ENCODE data around the gene CTU2. TPM values are rescaled to one million over a fixed set of nuclear protein-coding genes. Genes with fewer than 3 reads are reported as not detected.

The CTU2 gene
- total and polyA plus RNA-seq, 2 of the 4 experiments (the other 2 are of a cell fraction) = 12.9 to 18.4 TPM

GRCh38 chr16:88749358-88749757, 43.1 kb downstream of the CTU2 start:
- no peak for ATAC-seq (ENCODE audit: low read depth)
- no peak for TF ChIP-seq ELK1 (IDR thresholded peaks at IDR 0.05; ENCODE audit: borderline replicate concordance, low read depth, low read length)
- no peak for TF ChIP-seq POLR2A (IDR thresholded peaks at IDR 0.05; ENCODE audit: low read depth, low read length)
- no peak for TF ChIP-seq RAD21 (IDR thresholded peaks at IDR 0.05; ENCODE audit: low read length)
- no peak for TF ChIP-seq RFX5 (IDR thresholded peaks at IDR 0.05; ENCODE audit: low read depth, low read length)
- Histone ChIP-seq H2BK5ac (ENCODE audit: low read depth, low read length, poor library complexity, severe bottlenecking) (no peak overlapping the region), H2BK120ac (ENCODE audit: low read depth, low read length) (no peak overlapping the region), H2AFZ (replicated peaks; ENCODE audit: low read length, poor library complexity) (no peak overlapping the region), H4K20me1 (ENCODE audit: insufficient read depth, low read length) (peaks cover 83% of the 10 kb centered on the region), H3K36me3 (ENCODE audit: control insufficient read depth, insufficient read depth, low read length) (peaks cover 6% of the 10 kb centered on the region; the same call in 1 of the 2 replicates), H3K4me3 (ENCODE audit: insufficient read depth, low read depth, low read length) (no peak overlapping the region), H4K5ac (ENCODE audit: low read depth, low read length) (no peak overlapping the region), H3K9me1 (ENCODE audit: insufficient read depth, low read length) (peaks cover 12% of the 10 kb centered on the region), H3K18ac (ENCODE audit: low read depth, low read length) (no peak overlapping the region), H2AK5ac (ENCODE audit: low read depth, low read length) (no peak overlapping the region), H3K27ac (ENCODE audit: insufficient read depth, low read length) (no peak overlapping the region), H3K27me3 (ENCODE audit: control insufficient read depth, insufficient read depth, low read length) (no peaks in the 10 kb centered on the region), H3K23ac (ENCODE audit: low read depth, low read length) (no peak overlapping the region), H3K14ac (replicated peaks; ENCODE audit: low read depth, low read length) (no peak overlapping the region), H3K4ac (ENCODE audit: low read depth, low read length) (no peak overlapping the region), H3K4me1 (ENCODE audit: control insufficient read depth, insufficient read depth, low read length) (peaks cover 7% of the 10 kb centered on the region), H2BK15ac (ENCODE audit: low read depth, low read length) (no peak overlapping the region), H2AK9ac (replicated peaks; ENCODE audit: low read depth, low read length, poor library complexity) (no peak overlapping the region), H4K91ac (ENCODE audit: insufficient read depth, low read depth, low read length) (no peak overlapping the region), H3K9me3 (ENCODE audit: control insufficient read depth, insufficient read depth, low read length) (no peaks in the 10 kb centered on the region), H3K56ac (ENCODE audit: extremely low read depth, insufficient read depth, low read length) (no peak overlapping the region), H4K8ac (ENCODE audit: low read depth in 2 of 2, low read length in 2 of 2) (no peak overlapping the region), H3K9ac (ENCODE audit: low read depth, low read length) (no peak overlapping the region), H3K79me1 (ENCODE audit: low read depth in 1 of 2, low read length in 2 of 2) (peaks cover 13 to 76% of the 10 kb centered on the region in 2 experiments), H3K4me2 (ENCODE audit: low read depth, low read length) (no peak overlapping the region), H2BK20ac (ENCODE audit: low read depth, low read length) (no peak overlapping the region)
- CTCF ChIA-PET = no interaction called here
- intact Hi-C loops (cut with micrococcal nuclease) (no loop called here), in situ Hi-C loops (cut with MboI; ENCODE audit: low sequenced_read_pairs) (loop anchor here (5.0 to 10.0 kb wide), 2 partner anchors 33 to 415 kb away; no protein-coding TSS in a partner anchor), dilution Hi-C loops (cut with HindIII; ENCODE audit: low sequenced_read_pairs, unreplicated experiment) (no loop called here)
- BruUV-seq (replicated peaks) = no TSS peak
- no peak for DNase-seq
- POLR2A ChIA-PET (ENCODE audit: unreplicated experiment) = no interaction called here
- WGBS, 2 experiments (ENCODE audit: extremely low coverage in 2 of 2, insufficient read length in 1 of 2) = 98% methylated on average over 20 of the region's 26 CpGs; no CpG with 5 or more reads in 1 of the 2 experiments

Data from IMR-90 (cell line).